Natural killer cell (primary cell): Measurements from ENCODE around the gene LBP. TPM values are rescaled to one million over a fixed set of nuclear protein-coding genes. Genes with fewer than 3 reads are reported as not detected.

Source experiments
- ATAC-seq, 3 donors: fragments of 150-1000 bp in 2 of 3; fragments of 200-7000 bp in 1 of 3; cut with Tn5 transposase; 1 replicate in 1 of 3; 2 replicates in 2 of 3; pipeline ENCODE4 v1.10.0; 2021; ENCODE audit warnings: mild to moderate bottlenecking in 2 of 3, moderate library complexity in 2 of 3
- DNase-seq, 2 donors: peaks; one replicate each; pipeline versions ENCODE4 v3.0.0 to v3.0.0-alpha.2; 2013 to 2021; ENCODE audit warnings: mixed read lengths in 1 of 2
- H3K27ac ChIP-seq: one replicate; pipeline ENCODE4 v1.5.1; 2013; ENCODE audit warnings: mild to moderate bottlenecking, low read length
- H3K27me3 ChIP-seq: one replicate; pipeline ENCODE4 v1.6.1; 2013; ENCODE audit warnings: low read length; ENCODE audit not compliant: control insufficient read depth, insufficient read depth
- H3K36me3 ChIP-seq: one replicate; pipeline ENCODE4 v1.6.1; 2013; ENCODE audit warnings: low read length; ENCODE audit not compliant: control insufficient read depth, insufficient read depth
- H3K4me1 ChIP-seq: one replicate; pipeline ENCODE4 v1.6.1; 2013; ENCODE audit warnings: low read length; ENCODE audit not compliant: control insufficient read depth, insufficient read depth
- H3K4me3 ChIP-seq: one replicate; pipeline ENCODE4 v1.5.1; 2013; ENCODE audit warnings: low read length
- H3K9me3 ChIP-seq: one replicate; pipeline ENCODE4 v1.6.1; 2013; ENCODE audit warnings: low read length; ENCODE audit not compliant: control insufficient read depth, insufficient read depth
- H3K27ac Mint-ChIP-seq, 2 donors: one replicate each; pipeline ENCODE4 v1.8.0; 2022; ENCODE audit warnings: mild to moderate bottlenecking in 2 of 2, mixed read lengths in 2 of 2, moderate library complexity in 1 of 2
- H3K27me3 Mint-ChIP-seq, 2 donors: one replicate each; pipeline ENCODE4 v1.8.0; 2022; ENCODE audit warnings: low read depth in 2 of 2, mixed read lengths in 2 of 2
- H3K36me3 Mint-ChIP-seq: one replicate; pipeline ENCODE4 v1.8.0; 2022; ENCODE audit warnings: mixed read lengths
- H3K4me1 Mint-ChIP-seq, 2 donors: one replicate each; pipeline ENCODE4 v1.8.0; 2022; ENCODE audit warnings: mixed read lengths in 2 of 2
- H3K4me3 Mint-ChIP-seq: one replicate; pipeline ENCODE4 v1.8.0; 2022; ENCODE audit warnings: mild to moderate bottlenecking, moderate library complexity, mixed read lengths
- H3K9me3 Mint-ChIP-seq, 2 donors: one replicate each; pipeline ENCODE4 v1.8.0; 2022; ENCODE audit warnings: mixed read lengths in 2 of 2
- CTCF ChIP-seq: fragments of 200-600 bp; IDR thresholded peaks from one replicate; pipeline ENCODE4 v1.8.0; 2022; ENCODE audit warnings: antibody characterized with exemption
- WGBS: methylation state at CpG from one replicate; pipeline ENCODE4 v1.1.7; 2013; ENCODE audit warnings: missing lambda C conversion rate; ENCODE audit not compliant: insufficient coverage; 5-methylcytosine and 5-hydroxymethylcytosine counted together
- intact Hi-C: fragments of 100-400 bp; cut with micrococcal nuclease; formaldehyde crosslinking; loops from one replicate; pipeline ENCODE4 v1.14.2; 2022
- total RNA-seq, 4 donors: library from RNA; stranded (reverse); fragments of 120-200 nt in 1 of 4; gene quantifications; one replicate each; pipeline versions ENCODE4 v1.2.3 to v1.2.4, GENCODE V29; 2013 to 2022

Gene LBP
- total RNA-seq, 3 donors from 2014 or later (not counting 1 experiment from before 2014, with no cell fraction given) = not detected

- 7% methylated on average over 5 of the region's 5 CpGs for WGBS
- Histone ChIP-seq H3K36me3 (no peaks in the 10 kb centered on the region), H3K4me1 (no peaks in the 10 kb centered on the region), H3K4me3 (no peak overlapping the region), H3K9me3 (no peaks in the 10 kb centered on the region), H3K27ac (no peak overlapping the region), H3K27me3 (no peaks in the 10 kb centered on the region)
- Mint-ChIP-seq H3K4me1 (peaks cover 0 to 6% of the 10 kb centered on the region in 2 donors), H3K36me3 (no peaks in the 10 kb centered on the region), H3K9me3 (no peaks in the 10 kb centered on the region), H3K4me3 (no peak overlapping the region), H3K27ac (no peak overlapping the region), H3K27me3 (peaks cover 21 to 45% of the 10 kb centered on the region in 2 donors)
- no peak for TF ChIP-seq CTCF
- ATAC-seq = no peak
- intact Hi-C loops = no loop called here
- peak in 1 of 2 donors; percentile 11 for DNase-seq
Observed at GRCh38 chr20:38321959-38322598, 24.2 kb upstream of the LBP start.

GRCh38 chr20:38324159-38324558 lies 22.1 kb upstream of the LBP start:
- no peak for TF ChIP-seq CTCF
- H3K27me3 Mint-ChIP-seq = peaks cover 28 to 63% of the 10 kb centered on the region in 2 donors
- no peaks in the 10 kb centered on the region for H3K4me1 ChIP-seq
- intact Hi-C loops = no loop called here
- no peaks in the 10 kb centered on the region for H3K36me3 Mint-ChIP-seq
- no peaks in the 10 kb centered on the region for H3K27me3 ChIP-seq
- no peak overlapping the region for H3K27ac Mint-ChIP-seq
- 95% methylated on average over 3 of the region's 3 CpGs for WGBS
- H3K4me3 ChIP-seq = no peak overlapping the region
- ATAC-seq = no peak
- no peaks in the 10 kb centered on the region for H3K36me3 ChIP-seq
- no peaks in the 10 kb centered on the region for H3K9me3 Mint-ChIP-seq
- no peak overlapping the region for H3K4me3 Mint-ChIP-seq
- H3K9me3 ChIP-seq = no peaks in the 10 kb centered on the region
- H3K27ac ChIP-seq = no peak overlapping the region
- DNase-seq = no peak
- peaks cover 0 to 6% of the 10 kb centered on the region in 2 donors for H3K4me1 Mint-ChIP-seq

- Mint-ChIP-seq H3K9me3 (no peaks in the 10 kb centered on the region), H3K4me1 (peaks cover 0 to 6% of the 10 kb centered on the region in 2 donors), H3K27ac (no peak overlapping the region), H3K36me3 (no peaks in the 10 kb centered on the region), H3K27me3 (peaks cover 28 to 63% of the 10 kb centered on the region in 2 donors), H3K4me3 (no peak overlapping the region)
- DNase-seq (no peak), ATAC-seq (no peak)
- Histone ChIP-seq H3K4me1 (no peaks in the 10 kb centered on the region), H3K27me3 (no peaks in the 10 kb centered on the region), H3K4me3 (no peak overlapping the region), H3K27ac (no peak overlapping the region), H3K9me3 (no peaks in the 10 kb centered on the region), H3K36me3 (no peaks in the 10 kb centered on the region)
- no peak for TF ChIP-seq CTCF
- intact Hi-C loops = no loop called here
- WGBS = 56% methylated on average over 3 of the region's 3 CpGs
Observed at GRCh38 chr20:38325167-38325566, 21.1 kb upstream of the LBP start.

GRCh38 chr20:38325905-38326304 lies 20.4 kb upstream of the LBP start:
- no peaks in the 10 kb centered on the region for H3K4me1 ChIP-seq
- H3K36me3 ChIP-seq = no peaks in the 10 kb centered on the region
- 80% methylated on average over 3 of the region's 3 CpGs for WGBS
- DNase-seq (peak in 1 of 2 donors; percentile 19), ATAC-seq (no peak)
- no peak overlapping the region for H3K4me3 ChIP-seq
- TF ChIP-seq CTCF = no peak
- no peak overlapping the region for H3K27ac ChIP-seq
- H3K9me3 Mint-ChIP-seq = no peaks in the 10 kb centered on the region
- peaks cover 0 to 6% of the 10 kb centered on the region in 2 donors for H3K4me1 Mint-ChIP-seq
- intact Hi-C loops = no loop called here
- no peaks in the 10 kb centered on the region for H3K9me3 ChIP-seq
- H3K27ac Mint-ChIP-seq = no peak overlapping the region
- no peaks in the 10 kb centered on the region for H3K27me3 ChIP-seq
- no peak overlapping the region for H3K4me3 Mint-ChIP-seq
- no peaks in the 10 kb centered on the region for H3K36me3 Mint-ChIP-seq
- H3K27me3 Mint-ChIP-seq = peaks cover 22 to 56% of the 10 kb centered on the region in 2 donors
